HG02938 (cell line): ENCODE measurements around the gene KLF9.
"Not testable (repeated sequence)": the region's sequence is repeated elsewhere in the genome, so short reads cannot be mapped to it uniquely, and the experiment has no call there.

Source experiments
- ATAC-seq: cut with Tn5 transposase; IDR thresholded peaks from one replicate; pipeline ENCODE4 v1.9.1; 2021; ENCODE audit warnings: mild to moderate bottlenecking, moderate library complexity; ENCODE audit not compliant: unreplicated experiment

KLF9 gene

DNA sequence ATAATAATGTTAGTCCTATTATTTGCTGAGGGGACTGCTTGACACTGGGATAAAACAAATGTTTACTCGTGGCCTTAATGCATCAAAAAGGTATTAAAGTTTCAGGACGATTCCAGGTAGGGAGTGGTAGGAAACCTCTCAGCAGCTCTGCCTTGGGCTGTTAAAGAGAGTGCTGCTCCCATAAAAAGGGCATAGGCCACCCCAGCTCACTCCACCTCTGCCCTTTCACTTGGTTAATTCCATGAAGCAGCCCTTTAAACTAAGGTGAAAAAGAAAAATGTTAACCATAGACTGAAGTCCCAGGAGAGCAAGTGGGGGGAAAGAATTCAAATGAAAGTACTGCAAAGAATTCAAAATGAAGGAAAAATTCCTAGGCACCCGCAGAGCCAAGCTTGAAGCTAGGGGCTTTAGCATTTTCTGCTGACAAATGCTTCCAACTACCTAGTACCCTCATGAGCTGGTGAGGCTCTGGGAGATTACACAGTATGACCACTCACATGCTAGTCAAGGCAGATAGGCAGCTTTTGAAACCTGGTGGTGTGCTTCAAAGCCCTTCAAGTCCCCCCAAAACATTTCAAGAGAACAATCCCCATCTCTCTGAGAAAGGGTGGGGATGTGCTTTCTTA, 8.5 kb downstream of the KLF9 start:
- peak; percentile 17 for ATAC-seq

DNA sequence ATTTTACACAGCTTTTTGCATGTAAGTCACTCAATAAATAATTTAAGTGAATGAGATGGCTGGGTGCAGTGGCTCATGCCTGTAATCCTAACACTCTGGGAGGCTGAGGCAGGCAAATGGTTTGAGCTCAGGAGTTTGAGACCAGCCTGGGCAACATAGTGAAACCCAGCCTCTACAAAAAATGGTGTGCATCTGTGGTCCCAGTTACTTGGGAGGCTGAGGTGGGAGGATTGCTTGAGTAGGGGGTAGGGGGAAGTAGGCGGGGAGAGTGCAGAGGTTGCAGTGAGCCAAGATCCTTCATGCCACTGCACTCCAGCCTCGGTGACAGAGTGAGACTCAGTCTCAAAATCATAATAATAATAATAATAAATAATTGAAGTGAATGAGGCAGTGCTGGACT, 10.2 kb downstream of the KLF9 start:
- ATAC-seq: no peak

DNA sequence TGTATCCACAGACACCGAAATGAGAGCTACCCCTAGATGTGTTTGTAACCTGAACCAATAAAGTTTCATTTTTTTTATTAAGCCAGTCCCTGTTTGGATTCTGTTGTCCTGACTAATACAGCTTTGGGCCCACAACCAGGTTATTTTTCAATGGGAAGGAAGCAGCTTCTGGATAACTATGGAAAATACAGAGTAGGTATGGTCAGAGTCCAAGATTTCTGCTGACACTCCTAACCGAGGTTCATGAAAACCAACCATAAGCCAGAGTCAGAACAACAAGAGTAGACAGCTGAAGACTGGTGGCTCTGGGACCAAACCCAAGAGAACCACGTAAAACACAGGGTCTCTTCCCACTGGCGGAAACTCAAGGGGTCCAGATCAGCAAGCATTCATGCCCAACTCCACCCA, 10.8 kb downstream of the KLF9 start:
- ATAC-seq: no peak

GRCh38 chr9:70403166-70403565, 11.3 kb downstream of the KLF9 start:
- no peak for ATAC-seq

DNA sequence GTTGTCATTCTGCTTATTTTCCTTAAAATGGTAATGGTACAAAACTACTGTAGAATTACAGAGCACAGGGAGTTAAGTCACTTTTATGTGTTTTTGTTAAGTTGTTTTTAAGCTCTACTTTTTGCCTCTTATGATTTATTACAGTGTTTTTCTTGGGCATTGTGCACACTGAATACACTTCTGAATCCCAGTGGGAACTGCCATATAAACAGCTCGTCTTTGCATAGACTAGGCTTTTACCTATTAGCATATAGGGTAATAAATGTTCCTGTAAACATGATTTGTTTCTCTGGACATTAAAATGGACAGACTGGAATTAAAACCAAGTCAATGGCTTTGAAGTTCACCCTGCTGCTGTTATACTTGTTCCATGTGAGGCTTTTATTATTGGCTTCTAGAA, 12.2 kb downstream of the KLF9 start:
- ATAC-seq: no peak

- ATAC-seq: not testable (repeated sequence)
These were observed 13.2 kb downstream of the KLF9 start for GRCh38 chr9:70401241-70401640.

DNA sequence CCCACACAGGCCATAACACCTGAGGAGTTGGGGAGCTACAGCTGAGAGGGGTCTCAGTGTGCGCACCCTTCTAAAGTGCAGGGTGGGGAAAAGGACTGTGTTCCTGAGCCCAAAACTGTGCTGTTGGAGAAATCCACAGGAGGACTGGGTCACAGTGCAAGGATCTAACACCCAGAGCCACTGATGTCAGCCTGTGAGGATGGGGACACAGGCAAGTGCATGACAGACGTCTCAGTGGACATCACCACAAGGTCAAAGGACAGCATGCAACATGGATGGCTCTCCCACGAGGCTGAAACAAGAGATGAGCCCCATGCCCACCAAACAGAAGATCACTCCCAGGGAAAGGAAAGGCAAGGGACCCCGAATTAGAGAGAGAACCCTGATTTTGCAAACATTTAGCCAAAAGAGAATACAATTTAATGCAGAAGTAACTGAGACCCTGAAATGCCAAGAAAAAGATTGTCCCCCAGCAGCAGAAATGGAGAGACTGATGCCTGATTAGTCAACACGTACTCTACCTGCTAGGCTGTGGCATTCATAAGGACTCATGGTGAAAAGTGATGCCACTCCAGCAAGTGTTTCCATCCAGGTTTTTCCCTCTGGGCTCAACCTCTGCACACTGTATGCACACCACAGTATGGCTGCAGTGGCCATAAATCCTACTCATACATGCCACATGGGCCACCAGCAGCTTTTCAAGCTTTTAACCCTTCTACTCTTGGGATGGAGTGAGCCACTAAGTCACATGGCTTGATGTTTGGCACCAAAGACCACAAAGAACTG, 14.2 kb downstream of the KLF9 start:
- ATAC-seq: no peak

DNA sequence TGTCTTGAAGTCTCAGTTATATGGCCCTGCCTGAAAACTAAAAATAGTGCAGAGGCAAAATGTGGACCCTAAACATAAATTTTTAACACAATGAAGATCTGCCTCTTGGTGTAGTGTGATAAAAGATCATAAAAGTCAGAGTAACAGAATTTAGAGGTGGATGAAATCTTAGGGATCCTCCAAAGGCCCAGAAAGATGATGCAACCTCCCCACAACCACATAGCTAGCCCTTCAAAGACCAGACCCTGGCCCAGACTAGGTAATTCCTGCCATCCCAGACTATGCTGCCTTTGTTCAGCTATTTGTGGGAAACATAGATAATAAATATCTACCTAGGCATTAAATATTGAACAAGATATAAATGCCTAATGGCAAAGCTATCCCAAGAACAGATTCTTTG, 15.3 kb downstream of the KLF9 start:
- no peak for ATAC-seq

- peak; percentile 98 for ATAC-seq
These were observed 16.3 kb downstream of the KLF9 start for GRCh38 chr9:70398145-70398556.

- no peak for ATAC-seq
These were observed 18.8 kb downstream of the KLF9 start for GRCh38 chr9:70395652-70396051.

GRCh38 chr9:70392850-70393249, 21.6 kb downstream of the KLF9 start:
- ATAC-seq: no peak

DNA sequence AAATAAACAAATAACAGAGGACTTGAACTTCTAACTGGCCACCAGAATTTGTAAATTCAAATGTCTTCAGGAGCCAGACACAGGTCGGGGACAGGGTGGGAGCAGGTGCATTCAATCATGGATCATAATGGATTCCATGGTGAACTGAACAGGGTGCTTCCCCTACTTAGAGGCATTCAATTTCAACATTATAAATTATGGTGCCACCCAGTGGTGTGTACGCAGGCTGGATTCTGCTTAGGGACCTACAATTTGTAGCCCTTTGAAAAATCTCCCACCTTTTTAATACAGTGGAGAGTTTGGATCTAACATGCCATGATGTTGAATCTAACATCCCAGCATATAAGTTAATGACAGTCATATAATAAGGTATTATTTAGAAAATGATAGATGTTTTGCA, 22.3 kb downstream of the KLF9 start:
- ATAC-seq: no peak

- ATAC-seq: no peak
These were observed 23.5 kb downstream of the KLF9 start for GRCh38 chr9:70390933-70391341.

GRCh38 chr9:70389621-70390266, 24.7 kb downstream of the KLF9 start:
- no peak for ATAC-seq

DNA sequence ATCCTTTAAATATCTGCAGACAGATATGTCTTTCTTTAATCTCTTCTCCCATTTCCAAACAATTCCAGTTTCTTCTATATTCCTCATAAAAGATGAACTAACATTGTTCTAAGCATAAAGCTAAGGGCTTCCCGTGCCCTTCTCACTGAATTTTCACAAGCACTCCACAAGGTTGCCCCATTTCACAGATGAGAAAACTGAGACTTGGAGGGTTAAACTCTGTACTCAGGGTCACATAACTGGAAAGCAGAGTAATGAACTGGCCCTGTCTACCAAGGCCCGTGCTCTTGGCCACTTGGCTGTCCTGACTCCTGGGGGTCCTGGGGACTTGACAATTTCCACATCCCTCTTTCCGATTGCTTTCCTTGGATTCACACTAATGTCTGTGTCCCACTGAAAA, 25.3 kb downstream of the KLF9 start:
- no peak for ATAC-seq

- no peak for ATAC-seq
These were observed 26.8 kb downstream of the KLF9 start for GRCh38 chr9:70387663-70388062.

GRCh38 chr9:70385426-70385825, 29.0 kb downstream of the KLF9 start:
- no peak for ATAC-seq

DNA sequence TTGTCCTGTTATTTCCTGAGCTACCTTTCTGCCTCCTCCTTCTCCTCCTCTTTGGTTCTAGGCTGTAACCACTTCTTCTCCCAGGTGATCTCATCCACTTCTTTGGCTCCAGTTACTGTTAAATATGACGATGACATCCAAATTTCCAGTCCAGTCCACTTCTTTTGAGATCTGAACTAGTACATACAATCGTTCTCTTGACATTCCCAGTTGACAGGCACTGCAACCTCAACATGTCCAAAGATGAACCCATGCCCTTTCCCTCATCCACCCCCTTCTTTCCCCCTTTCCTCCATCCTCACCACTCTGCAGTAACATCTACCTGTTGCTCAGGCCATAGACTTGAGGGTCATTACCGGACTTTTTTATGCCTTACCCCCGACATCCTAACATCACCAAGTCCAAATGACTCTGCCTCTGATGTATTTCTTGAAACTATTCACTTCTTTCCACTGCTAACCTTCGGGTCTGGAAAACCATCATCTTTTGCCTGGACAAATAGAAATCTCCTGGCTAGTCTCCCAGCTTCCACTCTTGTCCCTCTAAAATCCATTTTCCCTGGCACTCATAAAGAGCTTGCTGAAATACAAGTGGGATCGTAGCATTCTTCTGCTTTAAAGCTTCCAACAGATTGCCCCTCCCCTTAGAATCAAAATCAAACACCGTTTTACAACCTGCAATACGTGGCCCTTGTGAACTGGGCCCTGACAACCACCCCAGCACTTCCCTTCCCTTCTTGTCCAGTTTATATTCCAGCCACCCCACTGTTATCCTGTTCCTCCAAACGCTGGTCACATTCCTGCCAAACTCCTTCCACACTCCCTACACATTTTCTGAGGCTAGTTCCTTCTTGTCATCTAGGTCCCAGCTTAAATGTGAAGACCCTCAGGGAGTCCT, 31.5 kb downstream of the KLF9 start:
- no peak for ATAC-seq

DNA sequence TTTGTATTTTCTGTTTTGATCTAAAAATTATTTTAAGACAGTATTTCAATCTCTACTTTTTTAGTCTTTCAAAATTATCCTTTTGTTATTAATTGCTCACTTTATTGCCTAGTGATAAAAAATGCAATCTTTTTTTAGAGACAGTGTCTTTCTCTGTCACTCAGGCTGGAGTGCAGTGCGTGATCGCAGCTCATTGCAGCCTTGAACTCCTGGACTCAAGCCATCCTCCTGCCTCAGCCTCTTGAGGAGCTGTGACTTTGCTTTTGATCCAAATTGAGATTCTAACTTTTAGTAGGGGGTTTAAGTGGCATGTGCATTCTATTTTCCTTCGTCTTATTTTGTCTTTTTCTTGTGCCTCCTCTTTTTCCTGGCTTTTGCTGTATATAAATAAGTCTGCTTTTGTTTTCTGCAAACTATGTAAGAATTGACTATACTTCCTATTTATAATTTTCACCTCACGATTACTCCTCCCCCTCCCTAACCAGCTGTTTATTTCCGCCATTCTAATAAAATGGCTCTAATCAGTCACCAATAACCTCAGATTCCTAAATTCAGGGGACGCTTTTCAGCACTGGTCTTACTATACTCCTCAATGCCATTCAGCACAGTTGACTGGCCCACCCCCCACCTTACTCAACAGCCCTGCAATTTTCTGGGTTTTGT, 32.3 kb downstream of the KLF9 start:
- no peak for ATAC-seq

DNA sequence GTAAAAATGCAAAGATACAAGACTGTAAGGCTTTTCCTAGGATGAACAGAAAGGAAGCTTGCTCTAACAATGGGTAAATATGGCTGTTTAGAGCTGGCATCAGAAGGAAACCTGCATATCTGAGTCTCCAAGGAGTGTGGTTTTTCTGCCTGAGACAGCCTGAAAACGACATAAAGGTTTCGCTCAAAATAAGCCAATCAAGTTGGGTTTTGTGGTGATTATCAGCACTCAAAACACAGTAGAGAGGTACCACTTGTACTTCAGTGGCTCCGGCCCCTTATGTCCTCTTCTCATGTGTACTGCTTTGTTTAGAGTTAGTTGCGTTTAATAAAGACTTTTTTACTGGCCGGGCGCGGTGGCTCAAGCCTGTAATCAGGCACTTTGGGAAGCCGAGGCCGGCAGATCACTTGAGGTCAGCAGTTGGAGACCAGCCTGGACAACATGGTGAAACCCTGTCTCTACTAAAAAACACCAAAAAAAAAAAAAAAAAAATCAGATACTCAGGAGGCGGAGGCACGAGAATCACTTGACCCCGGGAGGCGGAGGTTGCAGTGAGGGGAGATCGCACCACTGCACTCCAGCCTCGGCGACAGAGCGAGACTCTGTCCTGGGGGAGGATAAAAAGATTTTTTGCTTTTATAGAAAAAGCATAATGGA, 39.4 kb downstream of the KLF9 start:
- ATAC-seq: no peak
